Activated T-helper 2 cell treated with anti-CD3 and anti-CD28 coated beads, Interferon-gamma antibody, Interleukin-2, Interleukin-4, amounts not matched to agents 10 μg/mL and 5 μg/mL and 100 μg/mL, durations not matched to agents 14 hours and 24 hours and 36 hours (primary cell): ENCODE data around the gene SWSAP1. TPM values are rescaled to one million over a fixed set of nuclear protein-coding genes. Genes with fewer than 3 reads are reported as not detected.
"Not testable (repeated sequence)": the region's sequence is repeated elsewhere in the genome, so short reads cannot be mapped to it uniquely, and the experiment has no call there.

Source experiments
- DNase-seq: peaks from one replicate; pipeline ENCODE4 v3.0.0; 2021; ENCODE audit warnings: low spot score
- H3K27ac Mint-ChIP-seq: one replicate; pipeline ENCODE4 v1.8.0; 2021; ENCODE audit warnings: mixed read lengths
- H3K27me3 Mint-ChIP-seq: one replicate; pipeline ENCODE4 v1.8.0; 2021; ENCODE audit warnings: low read depth, mixed read lengths
- H3K36me3 Mint-ChIP-seq: one replicate; pipeline ENCODE4 v1.8.0; 2021; ENCODE audit warnings: low read depth, mixed read lengths
- H3K4me1 Mint-ChIP-seq: one replicate; pipeline ENCODE4 v1.8.0; 2021; ENCODE audit warnings: low read depth, mixed read lengths
- H3K4me3 Mint-ChIP-seq: one replicate; pipeline ENCODE4 v1.8.0; 2021; ENCODE audit warnings: low read depth, mild to moderate bottlenecking, moderate library complexity, mixed read lengths
- H3K9me3 Mint-ChIP-seq: one replicate; pipeline ENCODE4 v1.8.0; 2021; ENCODE audit warnings: mixed read lengths
- intact Hi-C: fragments of 100-400 bp; cut with micrococcal nuclease; formaldehyde crosslinking; loops from one replicate; pipeline ENCODE4 v1.15.1; 2023
- total RNA-seq: library from RNA; stranded (reverse); gene quantifications from 2 replicates; pipeline ENCODE4 v1.2.3, GENCODE V29; 2022

SWSAP1 gene
- total RNA-seq, 1 donor from 2014 or later: 2.6 TPM

DNA sequence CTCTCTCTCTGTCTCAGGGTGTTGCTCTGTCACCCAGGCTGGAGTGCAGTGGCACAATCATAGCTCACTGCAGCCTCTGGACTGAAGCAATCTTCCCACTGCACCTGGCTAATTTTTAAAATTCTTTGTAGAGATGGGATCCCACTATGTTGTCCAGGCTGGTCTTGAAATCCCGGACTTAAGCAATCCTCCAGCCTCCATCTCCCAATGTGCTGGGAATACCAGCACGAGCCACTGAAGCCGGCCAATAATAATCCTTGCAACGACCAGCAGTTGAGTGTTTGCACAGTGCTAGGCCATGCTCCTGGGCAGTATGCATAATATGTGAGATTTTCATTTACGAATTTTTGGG lies 10.3 kb downstream of the SWSAP1 start:
- H3K4me3 Mint-ChIP-seq: no peak overlapping the region
- no peak overlapping the region for H3K27ac Mint-ChIP-seq
- peaks cover 3% of the 10 kb centered on the region for H3K36me3 Mint-ChIP-seq
- no peaks in the 10 kb centered on the region for H3K9me3 Mint-ChIP-seq
- H3K4me1 Mint-ChIP-seq: peaks cover 23% of the 10 kb centered on the region
- peaks cover 12% of the 10 kb centered on the region for H3K27me3 Mint-ChIP-seq
- DNase-seq: no peak
- intact Hi-C loops: loop anchor here (5.0 kb wide), 3 partner anchors 38 to 227 kb away; partner anchors contain the start of gene SPC24

DNA sequence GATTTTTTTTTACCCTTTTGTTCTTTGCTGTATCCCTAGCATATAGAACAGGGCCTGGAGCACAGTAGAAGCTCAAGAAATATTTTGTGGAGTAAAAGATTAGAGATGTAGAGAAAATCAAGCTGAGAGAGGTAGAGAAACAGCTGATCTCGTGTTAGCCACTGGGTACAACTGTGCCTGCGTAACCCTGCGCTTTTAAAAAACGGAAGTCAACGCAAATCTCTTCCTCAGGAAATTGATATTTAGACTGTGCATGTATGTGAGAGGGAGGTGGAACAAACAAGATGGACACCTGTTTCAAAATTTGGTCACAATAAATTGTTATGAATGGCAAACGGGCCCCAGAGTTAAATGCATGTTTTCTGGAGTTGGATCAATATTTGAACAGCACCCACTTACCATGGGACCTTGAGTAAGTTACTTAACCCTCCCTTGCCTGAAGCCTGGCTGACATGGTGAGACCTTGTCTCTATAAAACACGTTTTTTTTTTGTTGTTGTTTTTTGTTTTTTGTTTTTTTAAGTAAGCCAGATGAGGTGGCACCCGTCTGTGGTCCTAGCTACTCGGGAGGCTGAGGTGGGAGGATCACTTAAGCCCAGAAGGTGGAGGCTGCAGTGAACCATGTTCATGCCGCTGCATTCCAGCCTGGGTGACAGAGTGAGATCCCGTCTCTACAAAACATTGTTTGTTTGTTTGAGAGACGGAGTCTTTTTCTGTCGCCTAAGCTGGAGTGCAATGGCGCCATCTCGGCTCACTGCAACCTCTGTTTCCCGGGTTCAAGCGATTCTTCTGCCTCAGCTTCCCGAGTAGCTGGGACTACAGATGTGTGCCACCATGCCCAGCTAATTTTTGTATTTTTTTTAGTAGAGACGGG lies 12.9 kb downstream of the SWSAP1 start:
- peaks cover 7% of the 10 kb centered on the region for H3K4me1 Mint-ChIP-seq
- H3K4me3 Mint-ChIP-seq: no peak overlapping the region
- no peaks in the 10 kb centered on the region for H3K36me3 Mint-ChIP-seq
- no peak overlapping the region for H3K27ac Mint-ChIP-seq
- peaks cover 4% of the 10 kb centered on the region for H3K9me3 Mint-ChIP-seq
- peaks cover 15% of the 10 kb centered on the region for H3K27me3 Mint-ChIP-seq
- DNase-seq: no peak
- intact Hi-C loops: no loop called here

GRCh38 chr19:11390359-11390758 lies 15.9 kb downstream of the SWSAP1 start:
- Mint-ChIP-seq H3K4me1 (peaks cover 6% of the 10 kb centered on the region), H3K4me3 (no peak overlapping the region), H3K27ac (no peak overlapping the region), H3K9me3 (peaks cover 4% of the 10 kb centered on the region), H3K27me3 (peaks cover 6% of the 10 kb centered on the region), H3K36me3 (no peaks in the 10 kb centered on the region)
- no peak for DNase-seq
- intact Hi-C loops: no loop called here

DNA sequence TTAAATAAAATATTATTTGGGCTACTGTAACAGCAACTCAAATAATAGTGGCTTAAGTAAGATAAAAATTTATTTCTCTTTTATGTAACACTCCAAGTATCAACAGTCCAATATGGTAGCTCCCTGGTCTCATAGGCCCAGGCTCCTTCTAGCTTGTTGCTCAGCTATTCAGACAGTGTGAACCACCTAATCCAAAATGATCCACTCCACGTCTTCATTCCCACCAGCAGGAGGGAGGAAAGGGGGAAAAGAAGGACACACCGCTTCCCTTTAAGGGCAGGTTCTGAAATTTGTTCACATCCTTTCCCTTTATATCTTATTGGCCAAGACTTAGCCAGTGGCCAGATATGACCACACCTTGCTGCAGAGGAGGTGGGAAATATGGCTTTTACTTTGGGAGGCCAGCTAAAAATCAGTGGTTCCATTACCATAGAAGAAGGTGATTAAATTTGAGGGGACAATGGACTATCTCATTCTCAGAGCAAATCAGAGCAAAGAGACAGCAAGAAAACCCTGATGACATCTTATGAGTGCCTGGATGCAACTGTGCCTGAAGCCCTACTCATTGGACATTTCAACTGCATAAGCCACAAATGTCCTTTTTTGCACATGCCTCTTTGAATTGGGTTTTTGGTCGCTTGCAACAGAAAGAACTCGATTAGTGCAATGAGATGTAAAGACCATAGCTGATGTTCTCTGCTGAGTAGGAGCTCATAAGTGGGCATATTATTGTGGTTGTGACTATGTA lies 16.6 kb downstream of the SWSAP1 start:
- H3K4me3 Mint-ChIP-seq: no peak overlapping the region
- H3K36me3 Mint-ChIP-seq: no peaks in the 10 kb centered on the region
- intact Hi-C loops: no loop called here
- DNase-seq: no peak
- peaks cover 8% of the 10 kb centered on the region for H3K27me3 Mint-ChIP-seq
- H3K4me1 Mint-ChIP-seq: peaks cover 6% of the 10 kb centered on the region
- H3K27ac Mint-ChIP-seq: no peak overlapping the region
- peaks cover 4% of the 10 kb centered on the region for H3K9me3 Mint-ChIP-seq

DNA sequence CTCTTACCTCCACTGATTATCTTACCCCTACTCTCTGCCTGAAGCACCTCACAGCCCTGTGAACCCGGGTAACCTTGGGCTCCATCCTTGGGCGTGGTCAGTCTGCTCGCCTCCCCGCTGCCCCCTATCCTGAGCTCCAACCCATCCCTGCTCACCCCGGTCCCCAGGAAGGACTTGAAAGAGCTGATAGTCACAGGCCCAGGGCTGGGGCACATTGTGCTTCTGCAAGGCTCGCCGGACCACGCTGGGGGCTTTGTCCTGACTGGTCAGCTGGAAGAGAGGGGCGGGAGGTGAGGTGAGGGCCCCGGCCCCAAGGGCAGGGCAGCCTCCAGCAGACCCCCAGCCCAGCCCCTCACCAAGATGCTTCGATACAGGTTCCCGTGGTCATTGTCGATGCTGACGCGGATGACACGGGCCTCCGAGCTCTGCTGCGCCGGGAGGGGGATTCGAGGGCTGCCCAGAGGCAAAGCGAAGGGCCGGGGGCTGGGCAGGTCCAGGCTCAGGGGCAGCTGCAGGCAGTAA lies 22.7 kb downstream of the SWSAP1 start:
- Mint-ChIP-seq H3K27me3 (peaks cover 5% of the 10 kb centered on the region), H3K4me3 (no peak overlapping the region), H3K9me3 (no peaks in the 10 kb centered on the region), H3K27ac (no peak overlapping the region), H3K36me3 (no peaks in the 10 kb centered on the region), H3K4me1 (peaks cover 2% of the 10 kb centered on the region)
- intact Hi-C loops: no loop called here
- DNase-seq: no peak

GRCh38 chr19:11399667-11400066 lies 25.2 kb downstream of the SWSAP1 start:
- Mint-ChIP-seq H3K4me1 (no peaks in the 10 kb centered on the region), H3K4me3 (no peak overlapping the region), H3K36me3 (no peaks in the 10 kb centered on the region), H3K27me3 (peaks cover 5% of the 10 kb centered on the region), H3K9me3 (no peaks in the 10 kb centered on the region), H3K27ac (no peak overlapping the region)
- intact Hi-C loops: no loop called here
- no peak for DNase-seq

GRCh38 chr19:11400798-11401197 lies 26.3 kb downstream of the SWSAP1 start:
- H3K9me3 Mint-ChIP-seq: no peaks in the 10 kb centered on the region
- no peaks in the 10 kb centered on the region for H3K27me3 Mint-ChIP-seq
- no peaks in the 10 kb centered on the region for H3K36me3 Mint-ChIP-seq
- intact Hi-C loops: no loop called here
- no peak for DNase-seq
- H3K4me3 Mint-ChIP-seq: no peak overlapping the region
- no peaks in the 10 kb centered on the region for H3K4me1 Mint-ChIP-seq
- no peak overlapping the region for H3K27ac Mint-ChIP-seq

- Mint-ChIP-seq H3K27me3 (peaks cover 3% of the 10 kb centered on the region), H3K9me3 (no peaks in the 10 kb centered on the region)
- intact Hi-C loops: no loop called here
Measured at GRCh38 chr19:11401808-11402543, 27.5 kb downstream of the SWSAP1 start.

GRCh38 chr19:11404588-11405222 lies 30.2 kb downstream of the SWSAP1 start:
- intact Hi-C loops: no loop called here
- Mint-ChIP-seq H3K27ac (no peak overlapping the region), H3K36me3 (no peaks in the 10 kb centered on the region), H3K9me3 (no peaks in the 10 kb centered on the region), H3K4me3 (no peak overlapping the region), H3K4me1 (no peaks in the 10 kb centered on the region), H3K27me3 (peaks cover 3% of the 10 kb centered on the region)
- no peak for DNase-seq

More at GRCh38 chr19:11401808-11402543, 27.5 kb downstream of the SWSAP1 start:
- DNase-seq: no peak
- Mint-ChIP-seq H3K36me3 (no peaks in the 10 kb centered on the region), H3K4me3 (no peak overlapping the region), H3K27ac (no peak overlapping the region), H3K4me1 (no peaks in the 10 kb centered on the region)

- Mint-ChIP-seq H3K27me3 (peaks cover 6% of the 10 kb centered on the region), H3K36me3 (no peaks in the 10 kb centered on the region), H3K4me1 (no peaks in the 10 kb centered on the region), H3K4me3 (no peak overlapping the region), H3K9me3 (no peaks in the 10 kb centered on the region), H3K27ac (no peak overlapping the region)
- intact Hi-C loops: no loop called here
- DNase-seq: no peak
Measured at GRCh38 chr19:11405846-11406643, 31.6 kb downstream of the SWSAP1 start.

- DNase-seq, H3K9me3 Mint-ChIP-seq, H3K27ac Mint-ChIP-seq, H3K36me3 Mint-ChIP-seq, intact Hi-C loops, H3K4me1 Mint-ChIP-seq, H3K4me3 Mint-ChIP-seq, H3K27me3 Mint-ChIP-seq: not testable (repeated sequence)
Measured at GRCh38 chr19:11406703-11407236, 32.3 kb downstream of the SWSAP1 start.
